ENCODE measurements around the gene POT1. TPM values are rescaled to one million over a fixed set of nuclear protein-coding genes. Genes with fewer than 3 reads are reported as not detected.

Gene POT1
- total and polyA plus RNA-seq, 2 of the 4 experiments (the other 2 are of a cell fraction): 12.7 to 28.5 TPM

GRCh38 chr7:124818807-124819206 lies 110.8 kb downstream of the POT1 start:
- Histone ChIP-seq H3K4me3 (ENCODE audit: insufficient read depth, low read depth, low read length) (no peak overlapping the region), H3K9me3 (ENCODE audit: control insufficient read depth, insufficient read depth, low read length) (no peaks in the 10 kb centered on the region), H3K9ac (ENCODE audit: low read depth, low read length) (no peak overlapping the region), H4K91ac (ENCODE audit: insufficient read depth, low read depth, low read length) (no peak overlapping the region), H2AFZ (replicated peaks; ENCODE audit: low read length, poor library complexity) (no peak overlapping the region), H4K5ac (ENCODE audit: low read depth, low read length) (no peak overlapping the region), H3K27ac (ENCODE audit: insufficient read depth, low read length) (no peak overlapping the region), H2BK120ac (ENCODE audit: low read depth, low read length) (no peak overlapping the region), H3K4me2 (ENCODE audit: low read depth, low read length) (no peak overlapping the region), H2BK20ac (ENCODE audit: low read depth, low read length) (no peak overlapping the region), H3K23ac (ENCODE audit: low read depth, low read length) (no peak overlapping the region), H3K4ac (ENCODE audit: low read depth, low read length) (no peak overlapping the region), H3K14ac (replicated peaks; ENCODE audit: low read depth, low read length) (no peak overlapping the region), H4K20me1 (ENCODE audit: insufficient read depth, low read length) (no peaks in the 10 kb centered on the region), H3K18ac (ENCODE audit: low read depth, low read length) (no peak overlapping the region), H3K36me3 (ENCODE audit: control insufficient read depth, insufficient read depth, low read length) (peaks cover 1% of the 10 kb centered on the region; the same call in 1 of the 2 replicates), H3K56ac (ENCODE audit: extremely low read depth, insufficient read depth, low read length) (no peak overlapping the region), H4K8ac (ENCODE audit: low read depth in 2 of 2, low read length in 2 of 2) (no peak overlapping the region), H3K4me1 (ENCODE audit: control insufficient read depth, insufficient read depth, low read length) (no peaks in the 10 kb centered on the region), H3K9me1 (ENCODE audit: insufficient read depth, low read length) (no peaks in the 10 kb centered on the region; the same call in 1 of the 2 replicates), H2AK9ac (replicated peaks; ENCODE audit: low read depth, low read length, poor library complexity) (no peak overlapping the region), H3K79me1 (ENCODE audit: low read depth in 1 of 2, low read length in 2 of 2) (no peaks in the 10 kb centered on the region), H2AK5ac (ENCODE audit: low read depth, low read length) (no peak overlapping the region), H2BK5ac (ENCODE audit: low read depth, low read length, poor library complexity, severe bottlenecking) (no peak overlapping the region), H3K27me3 (ENCODE audit: control insufficient read depth, insufficient read depth, low read length) (no peaks in the 10 kb centered on the region), H2BK15ac (ENCODE audit: low read depth, low read length) (no peak overlapping the region)
- ChIA-PET POLR2A (ENCODE audit: unreplicated experiment) (no interaction called here), CTCF (no interaction called here)
- ATAC-seq (ENCODE audit: low read depth): no peak
- intact Hi-C loops (cut with micrococcal nuclease) (no loop called here), dilution Hi-C loops (cut with HindIII; ENCODE audit: low sequenced_read_pairs, unreplicated experiment) (loop anchor here (25.0 kb wide), 1 partner anchor 657 kb away; no protein-coding TSS in a partner anchor), in situ Hi-C loops (cut with MboI; ENCODE audit: low sequenced_read_pairs) (no loop called here)
- DNase-seq: no peak
- 100% methylated on average over 2 of the region's 5 CpGs; no CpG with 5 or more reads in 1 of the 2 experiments for WGBS, 2 experiments (ENCODE audit: extremely low coverage in 2 of 2, insufficient read length in 1 of 2)
- no TSS peak for BruUV-seq (replicated peaks)
- TF ChIP-seq RFX5 (IDR thresholded peaks at IDR 0.05; ENCODE audit: low read depth, low read length) (no peak), RAD21 (IDR thresholded peaks at IDR 0.05; ENCODE audit: low read length) (no peak), USF2 (IDR thresholded peaks at IDR 0.05; ENCODE audit: low read depth, low read length) (no peak), POLR2A (IDR thresholded peaks at IDR 0.05; ENCODE audit: low read depth, low read length) (no peak), RCOR1 (IDR thresholded peaks at IDR 0.05; ENCODE audit: insufficient replicate concordance, low read length) (no peak), MAFK (IDR thresholded peaks at IDR 0.05; ENCODE audit: low read depth, low read length) (no peak), BHLHE40 (IDR thresholded peaks at IDR 0.05; ENCODE audit: low read depth, low read length) (no peak), CEBPB (IDR thresholded peaks at IDR 0.05; ENCODE audit: low read depth, low read length) (no peak), ELK1 (IDR thresholded peaks at IDR 0.05; ENCODE audit: borderline replicate concordance, low read depth, low read length) (no peak), MAZ (IDR thresholded peaks at IDR 0.05; ENCODE audit: borderline replicate concordance, low read depth, low read length) (no peak), MXI1 (IDR thresholded peaks at IDR 0.05; ENCODE audit: borderline replicate concordance, low read depth, low read length) (no peak), FOS (IDR thresholded peaks at IDR 0.05; ENCODE audit: low read depth, low read length) (no peak), CHD1 (IDR thresholded peaks at IDR 0.05; ENCODE audit: low read depth, low read length) (no peak), SMC3 (IDR thresholded peaks at IDR 0.05; ENCODE audit: low read depth, low read length) (no peak)

Measured in IMR-90 (cell line).